Astrocyte of the spinal cord (primary cell): ENCODE measurements around the gene TIGIT.
A peak's percentile ranks its signal among the peaks of the same experiment; 100 is the strongest.

ENCODE experiments used
- DNase-seq: peaks from one replicate; pipeline ENCODE4 v3.0.0; 2011; ENCODE audit warnings: low read depth, low spot score
- H3K4me3 ChIP-seq: 2 replicates; pipeline ENCODE4 v1.5.1; 2011; ENCODE audit warnings: low read depth, mild to moderate bottlenecking, low read length, moderate library complexity
- CTCF ChIP-seq: IDR thresholded peaks from 2 replicates; pipeline ENCODE4 v1.5.1; 2012; ENCODE audit warnings: low read depth, mild to moderate bottlenecking, low read length, inconsistent platforms
- in situ Hi-C: cut with HindIII; loops from 2 replicates; pipeline ENCODE4 v1.10.0; 2017; ENCODE audit warnings: low sequenced_read_pairs

Gene TIGIT

GRCh38 chr3:114294940-114295480, 1.2 kb downstream of the TIGIT start:
- in situ Hi-C loops, result no loop called here
- H3K4me3 ChIP-seq, result no peak overlapping the region
- no peak for DNase-seq
- no peak for TF ChIP-seq CTCF

- no peak for DNase-seq
- in situ Hi-C loops, result no loop called here
- no peak overlapping the region for H3K4me3 ChIP-seq
- no peak for TF ChIP-seq CTCF
These were observed 2.1 kb downstream of the TIGIT start for GRCh38 chr3:114295946-114296345.

- TF ChIP-seq CTCF, result peak; percentile 56
- no peak overlapping the region for H3K4me3 ChIP-seq
- no peak for DNase-seq
- in situ Hi-C loops, result no loop called here
These were observed 5.6 kb downstream of the TIGIT start for GRCh38 chr3:114299421-114299820.

GRCh38 chr3:114299941-114300624, 6.3 kb downstream of the TIGIT start:
- in situ Hi-C loops, result no loop called here
- no peak for DNase-seq
- no peak overlapping the region for H3K4me3 ChIP-seq
- no peak for TF ChIP-seq CTCF

- DNase-seq, result no peak
- TF ChIP-seq CTCF, result no peak
- in situ Hi-C loops, result no loop called here
- H3K4me3 ChIP-seq, result no peak overlapping the region
These were observed 13.5 kb downstream of the TIGIT start for GRCh38 chr3:114307222-114307830.

GRCh38 chr3:114307832-114308231, 14.0 kb downstream of the TIGIT start:
- no peak for TF ChIP-seq CTCF

More at GRCh38 chr3:114307832-114308231, 14.0 kb downstream of the TIGIT start:
- DNase-seq, result no peak
- in situ Hi-C loops, result no loop called here
- H3K4me3 ChIP-seq, result no peak overlapping the region
